Measurements from ENCODE around the gene NME7. TPM values are rescaled to one million over a fixed set of nuclear protein-coding genes. Genes with fewer than 3 reads are reported as not detected.

The NME7 gene
- polyA plus RNA-seq, 1 of the 3 experiments (the other 2 are of a cell fraction): 13.7 TPM

GRCh38 chr1:169395955-169396354 lies 28.4 kb upstream of the NME7 start (continued):
- TF ChIP-seq FOSL2 (IDR thresholded peaks at IDR 0.05; ENCODE audit: borderline replicate concordance, low read depth): no peak
- no peak for TF ChIP-seq FOXJ3 (CRISPR knock-in tag; IDR thresholded peaks at IDR 0.05)
- TF ChIP-seq, protein P1, sequence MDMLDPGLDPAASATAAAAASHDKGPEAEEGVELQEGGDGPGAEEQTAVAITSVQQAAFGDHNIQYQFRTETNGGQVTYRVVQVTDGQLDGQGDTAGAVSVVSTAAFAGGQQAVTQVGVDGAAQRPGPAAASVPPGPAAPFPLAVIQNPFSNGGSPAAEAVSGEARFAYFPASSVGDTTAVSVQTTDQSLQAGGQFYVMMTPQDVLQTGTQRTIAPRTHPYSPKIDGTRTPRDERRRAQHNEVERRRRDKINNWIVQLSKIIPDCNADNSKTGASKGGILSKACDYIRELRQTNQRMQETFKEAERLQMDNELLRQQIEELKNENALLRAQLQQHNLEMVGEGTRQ (IDR thresholded peaks at IDR 0.05; ENCODE audit: borderline replicate concordance, low read depth, low read length): no peak
- no peak for TF ChIP-seq NFIC (IDR thresholded peaks at IDR 0.05; ENCODE audit: borderline replicate concordance)
- TF ChIP-seq CHD2 (IDR thresholded peaks at IDR 0.05; ENCODE audit: low read length, partially characterized antibody): no peak
- TF ChIP-seq RFX5 (IDR thresholded peaks at IDR 0.05; ENCODE audit: low read length): no peak

GRCh38 chr1:169392406-169392805 lies 24.8 kb upstream of the NME7 start:
- TF ChIP-seq TAF1 (IDR thresholded peaks at IDR 0.05; ENCODE audit: borderline replicate concordance, low read depth, low read length): no peak
- TF ChIP-seq FOXJ3 (CRISPR knock-in tag; IDR thresholded peaks at IDR 0.05): no peak
- no peak for TF ChIP-seq CHD2 (IDR thresholded peaks at IDR 0.05; ENCODE audit: low read length, partially characterized antibody)
- TF ChIP-seq FOSL2 (IDR thresholded peaks at IDR 0.05; ENCODE audit: borderline replicate concordance, low read depth): no peak
- TF ChIP-seq YY1 (IDR thresholded peaks at IDR 0.05; ENCODE audit: low read depth): no peak
- no peak for TF ChIP-seq GABPA (IDR thresholded peaks at IDR 0.05; ENCODE audit: low read depth)
- TF ChIP-seq TCF12 (IDR thresholded peaks at IDR 0.05): no peak
- no peak for TF ChIP-seq TEAD4 (IDR thresholded peaks at IDR 0.05; ENCODE audit: borderline replicate concordance, insufficient read depth)
- no peak for TF ChIP-seq NRF1 (IDR thresholded peaks at IDR 0.05; ENCODE audit: low read depth, low read length)
- no peak for TF ChIP-seq SMC3 (IDR thresholded peaks at IDR 0.05; ENCODE audit: low read depth, low read length)
- no peak for TF ChIP-seq POLR2AphosphoS5 (IDR thresholded peaks at IDR 0.05; ENCODE audit: low read depth, low read length)
- no peak for TF ChIP-seq RXRA (IDR thresholded peaks at IDR 0.05; ENCODE audit: borderline replicate concordance, low read depth)
- H3K9me2 ChIP-seq: no peaks in the 10 kb centered on the region
- H4K20me1 ChIP-seq (ENCODE audit: insufficient read depth): no peaks in the 10 kb centered on the region
- H3K4me3 ChIP-seq (ENCODE audit: low read depth in 2 of 2, low read length in 1 of 2): no peak overlapping the region
- POLR2A ChIA-PET: no interaction called here
- no peak overlapping the region for H3K27ac ChIP-seq (ENCODE audit: low read depth in 2 of 2, low read length in 1 of 2)
- H3K4me1 ChIP-seq (ENCODE audit: control insufficient read depth in 1 of 2, insufficient read depth in 2 of 2, low read depth in 1 of 2, low read length in 1 of 2): no peaks in the 10 kb centered on the region
- no peaks in the 10 kb centered on the region for H3K27me3 ChIP-seq (ENCODE audit: insufficient read depth)
- no peak overlapping the region for H2AFZ ChIP-seq (ENCODE audit: low read depth)
- no peaks in the 10 kb centered on the region for H3F3A ChIP-seq (replicated peaks; ENCODE audit: insufficient read depth)
- no peak for DNase-seq
- H3K4me2 ChIP-seq: no peak overlapping the region
- peaks cover 75 to 79% of the 10 kb centered on the region in 2 experiments for H3K36me3 ChIP-seq (replicated peaks in 1 of 2; ENCODE audit: control insufficient read depth in 1 of 2, insufficient read depth in 2 of 2, low read length in 1 of 2)
- H3K9ac ChIP-seq: no peak overlapping the region
- no peaks in the 10 kb centered on the region for H3K79me2 ChIP-seq (ENCODE audit: insufficient read depth)
- no peaks in the 10 kb centered on the region for H3K9me3 ChIP-seq
- CTCF ChIA-PET: no interaction called here
- WGBS (ENCODE audit: low lambda C conversion rate): 100% methylated on average over 1 of the region's 1 CpG

DNA sequence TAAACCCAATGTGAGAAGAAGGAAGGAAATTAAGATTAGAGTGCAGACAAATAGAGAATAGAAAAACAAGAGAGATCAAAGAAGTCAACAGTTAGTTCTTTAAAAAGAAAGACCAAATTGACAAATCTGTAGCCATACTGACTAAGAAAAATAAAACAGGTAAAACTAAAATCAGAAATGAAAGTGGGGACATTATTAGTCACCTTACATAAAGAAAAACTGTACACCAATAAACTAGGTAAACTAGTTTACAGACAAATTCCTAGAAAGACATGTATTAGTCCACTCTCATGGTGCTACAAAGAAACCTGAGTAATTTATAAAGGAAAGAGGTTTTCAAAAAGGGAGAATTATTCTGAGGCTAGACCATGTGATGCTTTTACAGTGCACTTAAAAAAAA lies 22.7 kb upstream of the NME7 start:
- Histone ChIP-seq H3K9ac (no peak overlapping the region), H3K27me3 (ENCODE audit: insufficient read depth) (no peaks in the 10 kb centered on the region), H3K27ac (ENCODE audit: low read depth in 2 of 2, low read length in 1 of 2) (no peak overlapping the region), H3K36me3 (replicated peaks in 1 of 2; ENCODE audit: control insufficient read depth in 1 of 2, insufficient read depth in 2 of 2, low read length in 1 of 2) (peaks cover 80 to 82% of the 10 kb centered on the region in 2 experiments), H3K4me1 (ENCODE audit: control insufficient read depth in 1 of 2, insufficient read depth in 2 of 2, low read depth in 1 of 2, low read length in 1 of 2) (no peaks in the 10 kb centered on the region), H4K20me1 (ENCODE audit: insufficient read depth) (no peaks in the 10 kb centered on the region), H3K9me2 (no peaks in the 10 kb centered on the region), H2AFZ (ENCODE audit: low read depth) (no peak overlapping the region), H3K9me3 (no peaks in the 10 kb centered on the region), H3K4me3 (ENCODE audit: low read depth in 2 of 2, low read length in 1 of 2) (no peak overlapping the region), H3K79me2 (ENCODE audit: insufficient read depth) (no peaks in the 10 kb centered on the region), H3K4me2 (no peak overlapping the region), H3F3A (replicated peaks; ENCODE audit: insufficient read depth) (no peaks in the 10 kb centered on the region)
- POLR2A ChIA-PET: no interaction called here
- CTCF ChIA-PET: no interaction called here
- no peak for DNase-seq
- TF ChIP-seq ELF1 (IDR thresholded peaks at IDR 0.05) (no peak), FOSL2 (IDR thresholded peaks at IDR 0.05; ENCODE audit: borderline replicate concordance, low read depth) (no peak)

Measured in SK-N-SH (cell line).